HCT116 (cell line): ENCODE results near the gene GMIP. TPM values are rescaled to one million over a fixed set of nuclear protein-coding genes. Genes with fewer than 3 reads are reported as not detected.

Source experiments
- ATAC-seq: fragments of 200-7000 bp; cut with Tn5 transposase; 2 replicates; pipeline ENCODE4 v1.9.1; 2020; ENCODE audit warnings: mild to moderate bottlenecking, moderate library complexity
- BruUV-seq: library from RNA; stranded (reverse); fragments of 400-500 nt; replicated peaks from 2 replicates; lab custom pipeline; 2021; lab: Mats Ljungman, UMichigan
- CTCF ChIA-PET: fragments of 300-600 bp; sonication (Branson Sonifier 250); formaldehyde crosslinking; loops from one replicate; lab custom pipeline; 2021; ENCODE audit warnings: antibody characterized with exemption; lab: Charles Lee
- POLR2A ChIA-PET: fragments of 300-600, 350-600 bp; sonication (Branson Sonifier 250); formaldehyde crosslinking; loops from one replicate; lab custom pipeline; 2021; ENCODE audit warnings: antibody characterized with exemption; lab: Charles Lee
- RAD21 ChIA-PET, 2 experiments: fragments of 300-600 bp; sonication (Branson Sonifier 250); formaldehyde crosslinking; loops; one replicate each; lab custom pipeline; 2023; ENCODE audit warnings: low total read pairs in 2 of 2; ENCODE audit not compliant: uncharacterized antibody in 2 of 2, unreplicated experiment in 2 of 2, low non-redundant PET in 1 of 2; lab: Charles Lee
- DNase-seq: peaks from one replicate; pipeline ENCODE4 v3.0.0-alpha.2; 2010; ENCODE audit warnings: low read depth, low spot score
- H2AFZ ChIP-seq: fragments of 200-600 bp; shearing (Covaris generic), sonication (generic); 2 replicates; pipeline ENCODE4 v1.6.1; 2017; ENCODE audit warnings: low read depth, mixed run types, mixed read lengths, antibody characterized with exemption, low read length; ENCODE audit not compliant: poor library complexity, severe bottlenecking
- H3K27ac ChIP-seq: 2 replicates; pipeline ENCODE4 v1.5.1; 2012; ENCODE audit warnings: low read depth, low read length
- H3K27me3 ChIP-seq: fragments of 200-600 bp; sonication (generic); 2 replicates; pipeline ENCODE4 v1.6.1; 2016; ENCODE audit warnings: mixed run types, low read length, mixed read lengths; ENCODE audit not compliant: insufficient read depth
- H3K36me3 ChIP-seq, 2 experiments: fragments of 200-500 bp in 1 of 2; fragments of 200-600 bp in 1 of 2; sonication (Bioruptor generic) in 1 of 2; sonication (generic) in 1 of 2; 2 replicates each; pipeline versions ENCODE4 v1.5.1 to v1.6.1; 2014 to 2016; ENCODE audit warnings: low read length in 2 of 2, inconsistent platforms in 1 of 2, mixed read lengths in 1 of 2, mixed run types in 1 of 2; ENCODE audit not compliant: insufficient read depth in 2 of 2, control insufficient read depth in 1 of 2
- H3K4me1 ChIP-seq, 2 experiments: fragments of 200-600 bp in 1 of 2; sonication (generic) in 1 of 2; 2 replicates each; pipeline versions ENCODE4 v1.5.1 to v1.6.1; 2012 to 2017; ENCODE audit warnings: low read length in 2 of 2, inconsistent platforms in 1 of 2, mild to moderate bottlenecking in 1 of 2, mixed read lengths in 1 of 2, mixed run types in 1 of 2, moderate library complexity in 1 of 2; ENCODE audit not compliant: insufficient read depth in 2 of 2, control insufficient read depth in 1 of 2
- H3K4me2 ChIP-seq: fragments of 200-600 bp; sonication (generic); 2 replicates; pipeline ENCODE4 v1.6.1; 2017; ENCODE audit warnings: mixed run types, low read length, mixed read lengths
- H3K4me3 ChIP-seq, 2 experiments: fragments of 200-600 bp in 1 of 2; sonication (generic) in 1 of 2; replicated peaks in 1 of 2; 2 replicates each; pipeline ENCODE4 v1.5.1; 2011 to 2016; ENCODE audit warnings: low read length in 2 of 2, control low read depth in 1 of 2, low read depth in 1 of 2, mild to moderate bottlenecking in 1 of 2, mixed read lengths in 1 of 2, mixed run types in 1 of 2
- H3K79me2 ChIP-seq: fragments of 200-600 bp; sonication (generic); 2 replicates; pipeline ENCODE4 v1.6.1; 2017; ENCODE audit warnings: mild to moderate bottlenecking, mixed run types, low read length, moderate library complexity, mixed read lengths; ENCODE audit not compliant: insufficient read depth
- H3K9ac ChIP-seq: fragments of 200-600 bp; sonication (generic); 2 replicates; pipeline ENCODE4 v1.6.1; 2016; ENCODE audit warnings: low read length, mixed read lengths
- H3K9me2 ChIP-seq: fragments of 200-600 bp; sonication (generic), shearing (Covaris generic); 2 replicates; pipeline ENCODE4 v1.6.1; 2017; ENCODE audit warnings: mixed run types, mild to moderate bottlenecking, moderate library complexity; ENCODE audit not compliant: insufficient read depth
- H3K9me3 ChIP-seq, 2 experiments: fragments of 200-500 bp in 1 of 2; fragments of 200-600 bp in 1 of 2; sonication (Bioruptor generic) in 1 of 2; sonication (generic) in 1 of 2; 2 replicates each; pipeline ENCODE4 v1.6.1; 2014 to 2017; ENCODE audit warnings: low read length in 2 of 2, mixed read lengths in 2 of 2, inconsistent platforms in 1 of 2, low read depth in 1 of 2, mild to moderate bottlenecking in 1 of 2, mixed run types in 1 of 2, moderate library complexity in 1 of 2; ENCODE audit not compliant: control insufficient read depth in 1 of 2, insufficient read depth in 1 of 2
- H4K20me1 ChIP-seq: fragments of 200-600 bp; sonication (generic), shearing (Covaris generic); 2 replicates; pipeline ENCODE4 v1.6.1; 2017; ENCODE audit warnings: mixed run types, mild to moderate bottlenecking, moderate library complexity; ENCODE audit not compliant: insufficient read depth
- CEBPB ChIP-seq: IDR thresholded peaks from 2 replicates; pipeline ENCODE4 v1.6.1; 2012; ENCODE audit warnings: low read depth
- ELF1 ChIP-seq: IDR thresholded peaks from 2 replicates; pipeline ENCODE4 v1.6.1; 2012; ENCODE audit warnings: low read depth, borderline replicate concordance
- EZH2 ChIP-seq: fragments of 200-600 bp; sonication (generic); IDR thresholded peaks from 2 replicates; pipeline ENCODE4 v1.6.1; 2017; ENCODE audit warnings: antibody characterized with exemption, mixed run types
- POLR2A ChIP-seq: IDR thresholded peaks from 2 replicates; pipeline ENCODE4 v1.7.0; 2011; ENCODE audit warnings: borderline replicate concordance; ENCODE audit not compliant: insufficient read depth, insufficient read length; ENCODE audit errors: extremely low read depth
- POLR2AphosphoS5 ChIP-seq: IDR thresholded peaks from 2 replicates; pipeline ENCODE4 v1.6.1; 2011; ENCODE audit warnings: mild to moderate bottlenecking, low read depth, low read length, moderate library complexity
- RAD21 ChIP-seq: IDR thresholded peaks from 2 replicates; pipeline ENCODE4 v1.6.1; 2012; ENCODE audit warnings: low read depth, mild to moderate bottlenecking
- SP1 ChIP-seq: IDR thresholded peaks from 2 replicates; pipeline ENCODE4 v1.6.1; 2012; ENCODE audit warnings: low read depth
- SRF ChIP-seq: IDR thresholded peaks from 2 replicates; pipeline ENCODE4 v1.6.1; 2012; ENCODE audit warnings: low read depth
- TCF7L2 ChIP-seq: IDR thresholded peaks from 2 replicates; pipeline ENCODE4 v1.7.0; 2011; ENCODE audit warnings: borderline replicate concordance, inconsistent platforms; ENCODE audit not compliant: insufficient read depth, insufficient read length; ENCODE audit errors: extremely low read depth
- YY1 ChIP-seq: IDR thresholded peaks from 2 replicates; pipeline ENCODE4 v1.6.1; 2011; ENCODE audit warnings: low read length, low read depth, moderate library complexity, mild to moderate bottlenecking; ENCODE audit not compliant: insufficient replicate concordance; ENCODE audit errors: extremely low read depth
- ZFX ChIP-seq: fragments of 450-650 bp; IDR thresholded peaks from 2 replicates; pipeline ENCODE4 v1.6.1; 2017
- intact Hi-C: fragments of 100-400 bp; cut with micrococcal nuclease; formaldehyde crosslinking; loops from 2 replicates; pipeline ENCODE4 v1.10.0; 2022
- total RNA-seq: library from RNA; stranded (reverse); gene quantifications from one replicate; pipeline ENCODE4 v1.2.1, GENCODE V29; 2021; ENCODE audit not compliant: unreplicated experiment
- TF ChIP-seq, protein P1 (sequence below), 3 experiments: fragments of 200-600 bp in 1 of 3; sonication (generic) in 1 of 3; IDR thresholded peaks in 2 of 3; conservative IDR thresholded peaks in 1 of 3; 2 replicates each; pipeline ENCODE4 v1.5.1; 2012 to 2017; ENCODE audit warnings: low read depth in 2 of 3, low read length in 2 of 3, antibody characterized with exemption in 1 of 3, borderline replicate concordance in 1 of 3, control low read depth in 1 of 3, mild to moderate bottlenecking in 1 of 3, mixed read lengths in 1 of 3, mixed run types in 1 of 3, moderate library complexity in 1 of 3; ENCODE audit not compliant: insufficient read depth in 1 of 3
- TF ChIP-seq, protein P2 (sequence below): IDR thresholded peaks from 2 replicates; pipeline ENCODE4 v1.6.1; 2012; ENCODE audit warnings: low read depth
- TF ChIP-seq, protein P3 (sequence below): IDR thresholded peaks from 2 replicates; pipeline ENCODE4 v1.6.1; 2011; ENCODE audit warnings: mild to moderate bottlenecking, low read length, moderate library complexity; ENCODE audit not compliant: insufficient replicate concordance; ENCODE audit errors: extremely low read depth
- TF ChIP-seq, protein P4 (sequence below): IDR thresholded peaks from 2 replicates; pipeline ENCODE4 v1.6.1; 2012
- TF ChIP-seq, protein P5 (sequence below): IDR thresholded peaks from 2 replicates; pipeline ENCODE4 v1.6.1; 2012

GMIP gene
- total RNA-seq, 1 experiment from 2014 or later: 16.3 TPM

DNA sequence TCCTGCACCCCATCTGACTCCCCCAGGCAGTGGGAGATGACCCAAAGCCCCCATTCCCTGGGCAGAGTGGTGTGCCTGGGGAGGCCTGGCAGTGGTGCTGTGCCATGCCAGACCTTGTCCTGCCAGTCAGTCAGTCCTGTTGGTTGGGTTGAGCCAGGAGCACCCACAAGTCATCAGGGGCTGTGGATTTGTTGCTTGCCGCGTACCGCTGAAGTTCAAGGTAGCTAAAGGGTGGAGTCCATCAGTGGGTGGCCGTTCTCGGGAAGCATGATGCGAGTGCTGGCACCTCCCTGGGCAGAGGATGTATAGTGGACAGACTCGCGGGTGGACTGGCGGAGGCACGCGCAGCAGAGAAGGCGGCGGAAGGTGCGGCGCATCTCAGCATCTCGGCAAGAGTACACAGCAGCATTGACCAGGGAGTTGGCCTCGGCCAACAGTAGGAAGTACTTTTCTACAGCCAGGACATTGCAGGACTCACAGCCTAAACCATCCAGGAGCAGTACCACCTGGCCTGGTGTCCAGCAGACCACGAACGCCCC is 19.4 kb downstream of the GMIP start:
- Histone ChIP-seq H3K4me3 (no peak overlapping the region), H3K36me3 (peaks cover 5% of the 10 kb centered on the region in 2 experiments; a peak in 2 of 4 replicates)
- no peak for DNase-seq
- POLR2A ChIA-PET: no interaction called here
- TF ChIP-seq RAD21: no peak
- no peak for TF ChIP-seq YY1
- no peak for TF ChIP-seq POLR2A
- no peak for TF ChIP-seq SP1
- TF ChIP-seq TCF7L2: no peak
- no peak for TF ChIP-seq ELF1
- TF ChIP-seq, protein P1, sequence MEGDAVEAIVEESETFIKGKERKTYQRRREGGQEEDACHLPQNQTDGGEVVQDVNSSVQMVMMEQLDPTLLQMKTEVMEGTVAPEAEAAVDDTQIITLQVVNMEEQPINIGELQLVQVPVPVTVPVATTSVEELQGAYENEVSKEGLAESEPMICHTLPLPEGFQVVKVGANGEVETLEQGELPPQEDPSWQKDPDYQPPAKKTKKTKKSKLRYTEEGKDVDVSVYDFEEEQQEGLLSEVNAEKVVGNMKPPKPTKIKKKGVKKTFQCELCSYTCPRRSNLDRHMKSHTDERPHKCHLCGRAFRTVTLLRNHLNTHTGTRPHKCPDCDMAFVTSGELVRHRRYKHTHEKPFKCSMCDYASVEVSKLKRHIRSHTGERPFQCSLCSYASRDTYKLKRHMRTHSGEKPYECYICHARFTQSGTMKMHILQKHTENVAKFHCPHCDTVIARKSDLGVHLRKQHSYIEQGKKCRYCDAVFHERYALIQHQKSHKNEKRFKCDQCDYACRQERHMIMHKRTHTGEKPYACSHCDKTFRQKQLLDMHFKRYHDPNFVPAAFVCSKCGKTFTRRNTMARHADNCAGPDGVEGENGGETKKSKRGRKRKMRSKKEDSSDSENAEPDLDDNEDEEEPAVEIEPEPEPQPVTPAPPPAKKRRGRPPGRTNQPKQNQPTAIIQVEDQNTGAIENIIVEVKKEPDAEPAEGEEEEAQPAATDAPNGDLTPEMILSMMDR (IDR thresholded peaks at IDR 0.05 in 2 of 3, conservative IDR thresholded peaks at IDR 0.05 in 1 of 3; ENCODE audit: borderline replicate concordance in 1 of 3, insufficient read depth in 1 of 3, low read depth in 2 of 3, low read length in 2 of 3): no peak
- no peak for TF ChIP-seq POLR2AphosphoS5
- TF ChIP-seq, protein P2, sequence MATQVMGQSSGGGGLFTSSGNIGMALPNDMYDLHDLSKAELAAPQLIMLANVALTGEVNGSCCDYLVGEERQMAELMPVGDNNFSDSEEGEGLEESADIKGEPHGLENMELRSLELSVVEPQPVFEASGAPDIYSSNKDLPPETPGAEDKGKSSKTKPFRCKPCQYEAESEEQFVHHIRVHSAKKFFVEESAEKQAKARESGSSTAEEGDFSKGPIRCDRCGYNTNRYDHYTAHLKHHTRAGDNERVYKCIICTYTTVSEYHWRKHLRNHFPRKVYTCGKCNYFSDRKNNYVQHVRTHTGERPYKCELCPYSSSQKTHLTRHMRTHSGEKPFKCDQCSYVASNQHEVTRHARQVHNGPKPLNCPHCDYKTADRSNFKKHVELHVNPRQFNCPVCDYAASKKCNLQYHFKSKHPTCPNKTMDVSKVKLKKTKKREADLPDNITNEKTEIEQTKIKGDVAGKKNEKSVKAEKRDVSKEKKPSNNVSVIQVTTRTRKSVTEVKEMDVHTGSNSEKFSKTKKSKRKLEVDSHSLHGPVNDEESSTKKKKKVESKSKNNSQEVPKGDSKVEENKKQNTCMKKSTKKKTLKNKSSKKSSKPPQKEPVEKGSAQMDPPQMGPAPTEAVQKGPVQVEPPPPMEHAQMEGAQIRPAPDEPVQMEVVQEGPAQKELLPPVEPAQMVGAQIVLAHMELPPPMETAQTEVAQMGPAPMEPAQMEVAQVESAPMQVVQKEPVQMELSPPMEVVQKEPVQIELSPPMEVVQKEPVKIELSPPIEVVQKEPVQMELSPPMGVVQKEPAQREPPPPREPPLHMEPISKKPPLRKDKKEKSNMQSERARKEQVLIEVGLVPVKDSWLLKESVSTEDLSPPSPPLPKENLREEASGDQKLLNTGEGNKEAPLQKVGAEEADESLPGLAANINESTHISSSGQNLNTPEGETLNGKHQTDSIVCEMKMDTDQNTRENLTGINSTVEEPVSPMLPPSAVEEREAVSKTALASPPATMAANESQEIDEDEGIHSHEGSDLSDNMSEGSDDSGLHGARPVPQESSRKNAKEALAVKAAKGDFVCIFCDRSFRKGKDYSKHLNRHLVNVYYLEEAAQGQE: no peak
- no peak for TF ChIP-seq SRF
- TF ChIP-seq, protein P3, sequence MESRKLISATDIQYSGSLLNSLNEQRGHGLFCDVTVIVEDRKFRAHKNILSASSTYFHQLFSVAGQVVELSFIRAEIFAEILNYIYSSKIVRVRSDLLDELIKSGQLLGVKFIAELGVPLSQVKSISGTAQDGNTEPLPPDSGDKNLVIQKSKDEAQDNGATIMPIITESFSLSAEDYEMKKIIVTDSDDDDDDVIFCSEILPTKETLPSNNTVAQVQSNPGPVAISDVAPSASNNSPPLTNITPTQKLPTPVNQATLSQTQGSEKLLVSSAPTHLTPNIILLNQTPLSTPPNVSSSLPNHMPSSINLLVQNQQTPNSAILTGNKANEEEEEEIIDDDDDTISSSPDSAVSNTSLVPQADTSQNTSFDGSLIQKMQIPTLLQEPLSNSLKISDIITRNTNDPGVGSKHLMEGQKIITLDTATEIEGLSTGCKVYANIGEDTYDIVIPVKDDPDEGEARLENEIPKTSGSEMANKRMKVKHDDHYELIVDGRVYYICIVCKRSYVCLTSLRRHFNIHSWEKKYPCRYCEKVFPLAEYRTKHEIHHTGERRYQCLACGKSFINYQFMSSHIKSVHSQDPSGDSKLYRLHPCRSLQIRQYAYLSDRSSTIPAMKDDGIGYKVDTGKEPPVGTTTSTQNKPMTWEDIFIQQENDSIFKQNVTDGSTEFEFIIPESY: no peak
- TF ChIP-seq, protein P4, sequence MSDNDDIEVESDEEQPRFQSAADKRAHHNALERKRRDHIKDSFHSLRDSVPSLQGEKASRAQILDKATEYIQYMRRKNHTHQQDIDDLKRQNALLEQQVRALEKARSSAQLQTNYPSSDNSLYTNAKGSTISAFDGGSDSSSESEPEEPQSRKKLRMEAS: no peak
- TF ChIP-seq EZH2: no peak
- TF ChIP-seq ZFX: no peak
- TF ChIP-seq, protein P5, sequence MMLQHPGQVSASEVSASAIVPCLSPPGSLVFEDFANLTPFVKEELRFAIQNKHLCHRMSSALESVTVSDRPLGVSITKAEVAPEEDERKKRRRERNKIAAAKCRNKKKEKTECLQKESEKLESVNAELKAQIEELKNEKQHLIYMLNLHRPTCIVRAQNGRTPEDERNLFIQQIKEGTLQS: no peak
- no peak for TF ChIP-seq CEBPB
- TF ChIP-seq, all 23 proteins: peak for 0
- H2AFZ ChIP-seq: no peak overlapping the region
- no TSS peak for BruUV-seq
- intact Hi-C loops: no loop called here
- peaks cover 10% of the 10 kb centered on the region; the same call in 1 of the 2 replicates for H3K79me2 ChIP-seq
- no peaks in the 10 kb centered on the region for H3K9me3 ChIP-seq
- ChIA-PET CTCF (no interaction called here), RAD21 (no interaction called here)
- H3K4me2 ChIP-seq: no peak overlapping the region
- peaks cover 9 to 23% of the 10 kb centered on the region in 2 experiments for H3K4me1 ChIP-seq
- no peak overlapping the region for H3K27ac ChIP-seq
- ATAC-seq: no peak
- H3K27me3 ChIP-seq: no peaks in the 10 kb centered on the region
- no peaks in the 10 kb centered on the region for H4K20me1 ChIP-seq
- H3K9ac ChIP-seq: no peak overlapping the region
- no peaks in the 10 kb centered on the region for H3K9me2 ChIP-seq
